Measurements from ENCODE around the gene CYTH4.

Gene CYTH4

GRCh38 chr22:37355174-37355573, 72.9 kb downstream of the CYTH4 start:
- H3K27ac ChIP-seq = no peak overlapping the region
- no peak overlapping the region for H3K4me3 ChIP-seq (ENCODE audit: low read depth, low read length)
- no peaks in the 10 kb centered on the region for H3K9me3 ChIP-seq (ENCODE audit: severe bottlenecking)
- no peak for DNase-seq
- TF ChIP-seq, protein P1, sequence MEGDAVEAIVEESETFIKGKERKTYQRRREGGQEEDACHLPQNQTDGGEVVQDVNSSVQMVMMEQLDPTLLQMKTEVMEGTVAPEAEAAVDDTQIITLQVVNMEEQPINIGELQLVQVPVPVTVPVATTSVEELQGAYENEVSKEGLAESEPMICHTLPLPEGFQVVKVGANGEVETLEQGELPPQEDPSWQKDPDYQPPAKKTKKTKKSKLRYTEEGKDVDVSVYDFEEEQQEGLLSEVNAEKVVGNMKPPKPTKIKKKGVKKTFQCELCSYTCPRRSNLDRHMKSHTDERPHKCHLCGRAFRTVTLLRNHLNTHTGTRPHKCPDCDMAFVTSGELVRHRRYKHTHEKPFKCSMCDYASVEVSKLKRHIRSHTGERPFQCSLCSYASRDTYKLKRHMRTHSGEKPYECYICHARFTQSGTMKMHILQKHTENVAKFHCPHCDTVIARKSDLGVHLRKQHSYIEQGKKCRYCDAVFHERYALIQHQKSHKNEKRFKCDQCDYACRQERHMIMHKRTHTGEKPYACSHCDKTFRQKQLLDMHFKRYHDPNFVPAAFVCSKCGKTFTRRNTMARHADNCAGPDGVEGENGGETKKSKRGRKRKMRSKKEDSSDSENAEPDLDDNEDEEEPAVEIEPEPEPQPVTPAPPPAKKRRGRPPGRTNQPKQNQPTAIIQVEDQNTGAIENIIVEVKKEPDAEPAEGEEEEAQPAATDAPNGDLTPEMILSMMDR (IDR thresholded peaks at IDR 0.05; ENCODE audit: low read depth, low read length) = no peak
- no peaks in the 10 kb centered on the region for H3K27me3 ChIP-seq (ENCODE audit: insufficient read depth, low read depth, severe bottlenecking)
- no peaks in the 10 kb centered on the region for H3K36me3 ChIP-seq

DNA sequence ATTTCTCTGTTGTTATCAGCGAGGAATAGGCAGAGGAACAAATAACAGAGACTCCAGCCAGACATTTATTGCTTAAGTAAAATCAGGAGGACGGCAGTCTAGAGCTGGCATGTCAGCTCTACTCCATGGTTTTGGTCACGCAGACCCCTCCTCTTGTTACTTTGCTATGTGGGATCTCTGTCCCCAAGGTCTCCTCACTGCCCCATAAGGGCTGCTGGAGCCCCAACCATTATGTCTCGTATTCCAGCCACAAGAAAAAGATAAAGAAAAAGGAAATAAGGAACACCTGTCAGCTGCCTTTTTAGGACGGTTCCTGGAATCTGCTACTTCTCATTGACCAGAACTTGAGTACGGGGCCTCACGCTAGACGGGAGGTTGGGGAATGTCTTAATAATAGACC, 74.6 kb downstream of the CYTH4 start:
- H3K27me3 ChIP-seq (ENCODE audit: insufficient read depth, low read depth, severe bottlenecking) = no peaks in the 10 kb centered on the region
- TF ChIP-seq, protein P1 (IDR thresholded peaks at IDR 0.05; ENCODE audit: low read depth, low read length) = no peak
- H3K27ac ChIP-seq = no peak overlapping the region

GRCh38 chr22:37357446-37358075, 75.3 kb downstream of the CYTH4 start:
- TF ChIP-seq, protein P1 (IDR thresholded peaks at IDR 0.05; ENCODE audit: low read depth, low read length) = no peak
- no peak overlapping the region for H3K4me3 ChIP-seq (ENCODE audit: low read depth, low read length)
- H3K27ac ChIP-seq = no peak overlapping the region
- H3K27me3 ChIP-seq (ENCODE audit: insufficient read depth, low read depth, severe bottlenecking) = no peaks in the 10 kb centered on the region
- DNase-seq = no peak
- no peaks in the 10 kb centered on the region for H3K9me3 ChIP-seq (ENCODE audit: severe bottlenecking)
- H3K36me3 ChIP-seq = no peaks in the 10 kb centered on the region

More for the DNA sequence above, 74.6 kb downstream of the CYTH4 start:
- Histone ChIP-seq H3K9me3 (ENCODE audit: severe bottlenecking) (no peaks in the 10 kb centered on the region), H3K4me3 (ENCODE audit: low read depth, low read length) (no peak overlapping the region), H3K36me3 (no peaks in the 10 kb centered on the region)
- DNase-seq = no peak

GRCh38 chr22:37358386-37358785, 76.1 kb downstream of the CYTH4 start:
- Histone ChIP-seq H3K4me3 (ENCODE audit: low read depth, low read length) (no peak overlapping the region), H3K9me3 (ENCODE audit: severe bottlenecking) (no peaks in the 10 kb centered on the region), H3K27ac (no peak overlapping the region), H3K27me3 (ENCODE audit: insufficient read depth, low read depth, severe bottlenecking) (no peaks in the 10 kb centered on the region), H3K36me3 (no peaks in the 10 kb centered on the region)
- TF ChIP-seq, protein P1 (IDR thresholded peaks at IDR 0.05; ENCODE audit: low read depth, low read length) = no peak
- no peak for DNase-seq

- Histone ChIP-seq H3K27ac (no peak overlapping the region), H3K9me3 (ENCODE audit: severe bottlenecking) (no peaks in the 10 kb centered on the region), H3K27me3 (ENCODE audit: insufficient read depth, low read depth, severe bottlenecking) (no peaks in the 10 kb centered on the region), H3K4me3 (ENCODE audit: low read depth, low read length) (no peak overlapping the region), H3K36me3 (no peaks in the 10 kb centered on the region)
- TF ChIP-seq, protein P1 (IDR thresholded peaks at IDR 0.05; ENCODE audit: low read depth, low read length) = no peak
- DNase-seq = no peak
Observed at GRCh38 chr22:37358917-37359316, 76.6 kb downstream of the CYTH4 start.

DNA sequence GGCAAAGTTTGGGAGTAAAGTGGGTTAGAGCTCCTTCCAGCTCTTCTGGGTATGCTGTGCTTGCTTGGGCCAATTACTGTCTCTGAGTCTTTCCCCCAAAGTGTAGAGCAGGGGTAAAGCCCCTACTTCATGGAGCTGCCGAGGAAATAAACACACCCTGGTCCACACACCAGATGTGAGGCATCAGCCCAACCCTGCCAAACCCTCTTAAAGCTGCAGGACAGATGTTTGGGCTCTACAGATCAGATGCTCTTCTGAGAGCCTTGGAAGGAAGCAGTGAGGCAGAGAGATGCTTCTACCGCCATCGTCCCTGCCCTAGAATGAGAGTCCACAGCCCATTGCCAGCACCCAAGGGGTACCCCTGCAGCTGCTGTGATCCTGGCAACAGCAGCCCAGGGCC, 80.3 kb downstream of the CYTH4 start:
- Histone ChIP-seq H3K27me3 (ENCODE audit: insufficient read depth, low read depth, severe bottlenecking) (no peaks in the 10 kb centered on the region), H3K9me3 (ENCODE audit: severe bottlenecking) (no peaks in the 10 kb centered on the region), H3K4me3 (ENCODE audit: low read depth, low read length) (no peak overlapping the region), H3K27ac (peak overlapping the region; percentile 69; the same call in 1 of the 2 replicates), H3K36me3 (no peaks in the 10 kb centered on the region)
- DNase-seq = no peak
- TF ChIP-seq, protein P1 (IDR thresholded peaks at IDR 0.05; ENCODE audit: low read depth, low read length) = no peak
